ENCODE data around the gene SAFB. TPM values are rescaled to one million over a fixed set of nuclear protein-coding genes. Genes with fewer than 3 reads are reported as not detected.

The SAFB gene
- total RNA-seq, 1 experiment from 2014 or later, result 53.0 TPM

DNA sequence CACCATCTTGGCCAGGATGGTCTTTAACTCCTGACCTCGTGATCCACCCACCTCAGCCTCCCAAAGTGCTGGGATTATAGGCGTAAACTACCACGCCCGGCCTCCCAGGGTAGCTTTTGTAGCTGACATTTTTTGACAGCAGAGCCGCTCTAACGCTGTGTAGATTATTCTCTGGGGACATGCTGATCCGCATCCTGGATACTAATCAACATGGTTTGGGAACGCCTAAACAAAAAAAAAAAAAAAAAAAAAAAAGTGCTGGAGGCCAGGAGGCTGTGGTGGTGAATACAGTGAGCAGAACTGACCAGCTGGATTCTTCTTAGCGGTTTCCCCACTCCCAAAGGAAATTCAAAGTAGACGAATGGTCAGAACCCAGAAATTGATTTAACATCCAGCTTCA, 91.9 kb downstream of the SAFB start:
- Histone ChIP-seq H3K9me3 (ENCODE audit: low read length) (no peaks in the 10 kb centered on the region), H3K27me3 (ENCODE audit: low read length) (no peaks in the 10 kb centered on the region), H4K20me1 (ENCODE audit: insufficient read depth, low read depth, low read length) (peaks cover 18% of the 10 kb centered on the region), H3K4me3 (ENCODE audit: low read length) (no peak overlapping the region), H3K36me3 (ENCODE audit: insufficient read depth, low read length) (peaks cover 19% of the 10 kb centered on the region; the same call in 1 of the 2 replicates), H2AFZ (ENCODE audit: low read length) (no peak overlapping the region), H3K27ac (ENCODE audit: low read length) (no peak overlapping the region), H3K79me2 (ENCODE audit: low read length) (peaks cover 57% of the 10 kb centered on the region), H3K4me2 (ENCODE audit: low read depth, low read length, poor library complexity, severe bottlenecking) (no peak overlapping the region), H3K4me1 (ENCODE audit: low read length) (peaks cover 18% of the 10 kb centered on the region), H3K9me2 (replicated peaks; ENCODE audit: insufficient read depth, low read length) (no peaks in the 10 kb centered on the region), H3K9ac (ENCODE audit: low read length) (no peak overlapping the region)
- DNase-seq, result no peak

DNA sequence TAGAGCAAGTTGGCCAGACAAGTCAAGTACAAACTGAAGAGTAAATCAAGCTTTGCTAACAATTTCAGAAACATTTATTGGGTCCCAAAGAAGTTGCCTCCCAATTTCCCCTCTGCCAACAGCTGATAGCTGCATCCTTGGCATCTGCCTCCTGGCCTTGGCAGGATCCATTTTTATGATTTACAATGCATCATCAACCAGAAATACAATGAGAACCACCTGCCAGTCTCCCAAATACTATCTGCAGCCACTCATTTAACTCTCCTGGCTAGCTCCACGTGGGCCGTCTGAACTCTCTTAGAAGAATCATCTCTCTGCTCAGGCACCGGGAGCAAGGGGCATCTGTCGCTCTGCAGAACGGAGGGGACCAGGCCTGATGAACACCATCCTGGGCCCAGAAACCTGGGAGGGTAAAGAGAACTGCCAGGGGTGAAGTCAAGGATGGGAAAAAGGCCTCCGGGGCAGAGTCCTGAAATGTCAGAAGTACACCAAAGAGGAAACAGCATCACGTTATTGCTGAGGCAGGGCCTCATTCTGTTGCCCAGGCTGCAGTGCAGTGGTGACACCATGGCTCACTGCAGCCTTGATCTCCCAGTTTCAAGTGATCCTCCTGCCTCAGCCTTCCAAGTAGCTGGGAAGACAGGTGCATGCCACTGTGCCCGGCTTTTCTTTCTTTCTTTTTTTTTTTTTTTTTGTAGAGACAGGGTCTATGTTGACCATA, 94.5 kb downstream of the SAFB start:
- H3K27ac ChIP-seq (ENCODE audit: low read length), result peak overlapping the region; percentile 77; the same call in 1 of the 2 replicates
- H3K9ac ChIP-seq (ENCODE audit: low read length), result peak overlapping the region; percentile 82; the same call in 1 of the 2 replicates

More for the DNA sequence above, 94.5 kb downstream of the SAFB start:
- Histone ChIP-seq H3K27me3 (ENCODE audit: low read length) (no peaks in the 10 kb centered on the region), H3K79me2 (ENCODE audit: low read length) (peaks cover 59% of the 10 kb centered on the region), H4K20me1 (ENCODE audit: insufficient read depth, low read depth, low read length) (peaks cover 18% of the 10 kb centered on the region), H3K4me1 (ENCODE audit: low read length) (peaks cover 22% of the 10 kb centered on the region), H3K4me3 (ENCODE audit: low read length) (peak overlapping the region; percentile 82; the same call in 1 of the 2 replicates), H3K9me3 (ENCODE audit: low read length) (no peaks in the 10 kb centered on the region), H2AFZ (ENCODE audit: low read length) (no peak overlapping the region), H3K36me3 (ENCODE audit: insufficient read depth, low read length) (peaks cover 16% of the 10 kb centered on the region; the same call in 1 of the 2 replicates), H3K9me2 (replicated peaks; ENCODE audit: insufficient read depth, low read length) (no peaks in the 10 kb centered on the region), H3K4me2 (ENCODE audit: low read depth, low read length, poor library complexity, severe bottlenecking) (peak overlapping the region; percentile 98)
- DNase-seq, result no peak

Small RNA genes within 50 kb of the gene (small RNA-seq; reads per million reads assigned to genes)
- gene SNRPEP4, result not detected

Other genes with a start within 250 kb of the SAFB start
- gene ZNRF4, start 167.7 kb upstream of the SAFB start, total RNA-seq (2014; rRNA removed; shearing (Covaris generic); ENCODE audit: low replicate concordance), result not detected in 2 replicates
- gene TINCR, start 55.1 kb upstream of the SAFB start, total RNA-seq (2014; rRNA removed; shearing (Covaris generic); ENCODE audit: low replicate concordance), result 0.04 TPM in 1 of 2 replicates, not detected in the other
- 40.3 and 52.7 TPM in 2 replicates for gene SAFB2, start 307 bp upstream of the SAFB start, total RNA-seq (2014; rRNA removed; shearing (Covaris generic); ENCODE audit: low replicate concordance)
- gene MICOS13, start 57.4 kb downstream of the SAFB start, total RNA-seq (2014; rRNA removed; shearing (Covaris generic); ENCODE audit: low replicate concordance), result 63.4 and 118 TPM in 2 replicates
- gene HSD11B1L, start 57.9 kb downstream of the SAFB start, total RNA-seq (2014; rRNA removed; shearing (Covaris generic); ENCODE audit: low replicate concordance), result 6.9 and 9.0 TPM in 2 replicates
- gene RPL36, start 67.2 kb downstream of the SAFB start, total RNA-seq (2014; rRNA removed; shearing (Covaris generic); ENCODE audit: low replicate concordance), result 3,189 and 3,229 TPM in 2 replicates
- 65.7 and 165 TPM in 2 replicates for gene LONP1, start 97.1 kb downstream of the SAFB start, total RNA-seq (2014; rRNA removed; shearing (Covaris generic); ENCODE audit: low replicate concordance)
- gene CATSPERD, start 97.6 kb downstream of the SAFB start, total RNA-seq (2014; rRNA removed; shearing (Covaris generic); ENCODE audit: low replicate concordance), result not detected in 2 replicates
- 0.29 TPM in 1 of 2 replicates, not detected in the other for gene PRR22, start 161.7 kb downstream of the SAFB start, total RNA-seq (2014; rRNA removed; shearing (Covaris generic); ENCODE audit: low replicate concordance)
- 21.7 and 34.0 TPM in 2 replicates for gene DUS3L, start 168.1 kb downstream of the SAFB start, total RNA-seq (2014; rRNA removed; shearing (Covaris generic); ENCODE audit: low replicate concordance)
- not detected in 2 replicates for gene NRTN, start 182.0 kb downstream of the SAFB start, total RNA-seq (2014; rRNA removed; shearing (Covaris generic); ENCODE audit: low replicate concordance)
- not detected in 2 replicates for gene FUT6, start 216.6 kb downstream of the SAFB start, total RNA-seq (2014; rRNA removed; shearing (Covaris generic); ENCODE audit: low replicate concordance)
- not detected in 2 replicates for gene FUT3, start 228.4 kb downstream of the SAFB start, total RNA-seq (2014; rRNA removed; shearing (Covaris generic); ENCODE audit: low replicate concordance)
- gene FUT5, start 247.5 kb downstream of the SAFB start, total RNA-seq (2014; rRNA removed; shearing (Covaris generic); ENCODE audit: low replicate concordance), result not detected in 2 replicates